CD4-positive, alpha-beta T cell treated with Interleukin-6 at 100 ng/mL for 8 hours (primary cell): ENCODE data around the gene TFDP3.

ENCODE experiments used
- DNase-seq: peaks from one replicate; pipeline ENCODE4 v3.0.0-alpha.2; 2020; ENCODE audit warnings: mixed read lengths, low spot score

Gene TFDP3

GRCh38 chrX:133218329-133218728, at the start of gene TFDP3:
Gene TFDP3, minus strand, starts transcription at chrX:133218354. Its CDS starts 95 bp downstream, at chrX:133218259.
- no peak for DNase-seq

- no peak for DNase-seq
These were observed 49.5 kb upstream of the TFDP3 start for GRCh38 chrX:133267621-133268020.

- DNase-seq: no peak
These were observed 47.2 kb upstream of the TFDP3 start for GRCh38 chrX:133265331-133265730.

- no peak for DNase-seq
These were observed 40.3 kb upstream of the TFDP3 start for GRCh38 chrX:133258481-133258880.

GRCh38 chrX:133254666-133255065, 36.5 kb upstream of the TFDP3 start:
- no peak for DNase-seq

GRCh38 chrX:133251204-133251603, 33.0 kb upstream of the TFDP3 start:
- no peak for DNase-seq

- no peak for DNase-seq
These were observed 32.3 kb upstream of the TFDP3 start for GRCh38 chrX:133250184-133251100.

- no peak for DNase-seq
These were observed 31.3 kb upstream of the TFDP3 start for GRCh38 chrX:133249266-133250058.

GRCh38 chrX:133248177-133248576, 30.0 kb upstream of the TFDP3 start:
- no peak for DNase-seq

- DNase-seq: no peak
These were observed 28.8 kb upstream of the TFDP3 start for GRCh38 chrX:133246921-133247320.

- DNase-seq: no peak
These were observed 17.7 kb upstream of the TFDP3 start for GRCh38 chrX:133235830-133236229.

GRCh38 chrX:133232331-133232730, 14.2 kb upstream of the TFDP3 start:
- DNase-seq: no peak

- no peak for DNase-seq
These were observed 11.2 kb upstream of the TFDP3 start for GRCh38 chrX:133229361-133229760.

- DNase-seq: no peak
These were observed 2.4 kb downstream of the TFDP3 start for GRCh38 chrX:133215747-133216146.

- no peak for DNase-seq
These were observed 3.1 kb downstream of the TFDP3 start for GRCh38 chrX:133215017-133215416.

- DNase-seq: no peak
These were observed 3.9 kb downstream of the TFDP3 start for GRCh38 chrX:133214301-133214700.

- DNase-seq: no peak
These were observed 5.0 kb downstream of the TFDP3 start for GRCh38 chrX:133213117-133213516.

- no peak for DNase-seq
These were observed 10.4 kb downstream of the TFDP3 start for GRCh38 chrX:133207751-133208150.

GRCh38 chrX:133191739-133192039, 26.5 kb downstream of the TFDP3 start:
- DNase-seq: no peak

- no peak for DNase-seq
These were observed 27.0 kb downstream of the TFDP3 start for GRCh38 chrX:133190877-133191738.

- no peak for DNase-seq
These were observed 29.0 kb downstream of the TFDP3 start for GRCh38 chrX:133189195-133189594.

- no peak for DNase-seq
These were observed 29.5 kb downstream of the TFDP3 start for GRCh38 chrX:133188631-133189030.
